ENCODE results near the gene RFX2. TPM values are rescaled to one million over a fixed set of nuclear protein-coding genes. Genes with fewer than 3 reads are reported as not detected.

RFX2 gene
- total and polyA plus RNA-seq, 4 donors = 0.67 to 5.1 (median 2.8) TPM

DNA sequence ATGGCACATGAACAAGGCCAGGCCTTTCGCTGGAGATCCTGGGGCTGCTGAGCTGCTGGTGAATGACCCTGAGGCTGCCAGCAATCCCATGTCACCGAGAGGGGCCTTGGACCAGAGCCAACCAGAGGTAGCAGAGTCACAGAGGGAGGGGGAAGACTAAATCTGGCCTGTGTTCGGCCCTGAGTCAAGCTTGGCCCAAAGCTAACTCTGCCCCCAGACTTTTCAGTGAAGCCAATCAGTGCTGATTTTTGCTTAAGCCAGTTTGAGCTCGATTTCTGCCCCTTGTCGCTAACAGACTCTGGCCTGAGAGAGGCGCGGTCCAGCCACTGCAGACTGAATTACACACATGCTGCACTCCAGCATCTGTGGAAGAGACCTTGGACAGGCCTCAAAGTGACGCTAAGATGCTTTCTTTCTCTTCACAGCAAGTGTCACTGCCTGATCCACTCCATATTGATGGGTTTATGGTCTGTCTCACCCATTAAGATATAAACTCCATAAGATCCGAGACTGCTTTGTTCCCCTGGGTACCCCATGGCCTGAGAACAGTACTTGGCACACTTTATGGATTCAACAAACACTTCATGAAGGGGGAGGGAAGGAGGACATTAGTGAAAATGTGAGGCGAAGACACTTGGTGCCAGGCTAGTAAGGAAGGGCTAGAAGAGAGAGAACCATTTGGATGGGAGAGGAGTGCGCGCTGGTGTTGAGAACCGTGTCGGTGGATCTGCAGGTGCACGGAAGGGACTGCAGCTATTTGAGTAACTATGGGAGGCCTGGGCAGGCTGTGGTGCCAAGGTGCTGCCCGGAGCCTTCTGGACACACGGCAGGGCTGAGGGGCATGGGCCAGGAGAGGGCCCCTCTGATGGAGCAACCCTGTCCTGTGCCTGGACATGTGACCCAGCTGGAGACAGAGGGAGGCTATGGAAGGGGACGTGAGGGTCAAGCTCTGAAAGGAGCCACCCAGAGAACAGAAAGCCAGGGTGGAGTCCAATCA is 150.0 kb downstream of the RFX2 start:
- peak overlapping the region in 1 of 2 donors; percentile 22 for H3K9ac ChIP-seq (ENCODE audit: low read depth in 1 of 2, low read length in 2 of 2)
- 73% methylated on average over 18 of the region's 18 CpGs for WGBS

GRCh38 chr19:5959260-5960004 is 150.9 kb downstream of the RFX2 start:
- no peak overlapping the region for H3K9ac ChIP-seq (ENCODE audit: low read depth in 1 of 2, low read length in 2 of 2)
- no peak overlapping the region for H3K4me3 ChIP-seq (ENCODE audit: low read depth in 1 of 3, low read length in 3 of 3)
- H3K9me3 ChIP-seq (ENCODE audit: control insufficient read depth in 4 of 4, low read length in 3 of 4) = no peaks in the 10 kb centered on the region
- WGBS = 80% methylated on average over 14 of the region's 14 CpGs
- H3K4me1 ChIP-seq (ENCODE audit: control insufficient read depth in 4 of 4, insufficient read depth in 4 of 4, low read length in 3 of 4) = peaks cover 23 to 64% (median 42%) of the 10 kb centered on the region in 4 donors
- H3K27me3 ChIP-seq (ENCODE audit: control insufficient read depth in 4 of 4, insufficient read depth in 4 of 4, low read length in 3 of 4) = no peaks in the 10 kb centered on the region
- DNase-seq (ENCODE audit: low spot score) = no peak
- peak overlapping the region; percentile 20 to 48 for H3K27ac ChIP-seq (ENCODE audit: low read depth in 1 of 2, low read length in 2 of 2)
- H3K36me3 ChIP-seq (ENCODE audit: control insufficient read depth in 4 of 4, insufficient read depth in 3 of 4, low read depth in 1 of 4, low read length in 3 of 4) = no peaks in the 10 kb centered on the region
- TF ChIP-seq, protein P1, sequence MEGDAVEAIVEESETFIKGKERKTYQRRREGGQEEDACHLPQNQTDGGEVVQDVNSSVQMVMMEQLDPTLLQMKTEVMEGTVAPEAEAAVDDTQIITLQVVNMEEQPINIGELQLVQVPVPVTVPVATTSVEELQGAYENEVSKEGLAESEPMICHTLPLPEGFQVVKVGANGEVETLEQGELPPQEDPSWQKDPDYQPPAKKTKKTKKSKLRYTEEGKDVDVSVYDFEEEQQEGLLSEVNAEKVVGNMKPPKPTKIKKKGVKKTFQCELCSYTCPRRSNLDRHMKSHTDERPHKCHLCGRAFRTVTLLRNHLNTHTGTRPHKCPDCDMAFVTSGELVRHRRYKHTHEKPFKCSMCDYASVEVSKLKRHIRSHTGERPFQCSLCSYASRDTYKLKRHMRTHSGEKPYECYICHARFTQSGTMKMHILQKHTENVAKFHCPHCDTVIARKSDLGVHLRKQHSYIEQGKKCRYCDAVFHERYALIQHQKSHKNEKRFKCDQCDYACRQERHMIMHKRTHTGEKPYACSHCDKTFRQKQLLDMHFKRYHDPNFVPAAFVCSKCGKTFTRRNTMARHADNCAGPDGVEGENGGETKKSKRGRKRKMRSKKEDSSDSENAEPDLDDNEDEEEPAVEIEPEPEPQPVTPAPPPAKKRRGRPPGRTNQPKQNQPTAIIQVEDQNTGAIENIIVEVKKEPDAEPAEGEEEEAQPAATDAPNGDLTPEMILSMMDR (IDR thresholded peaks at IDR 0.05; ENCODE audit: low read depth, low read length, missing input control) = no peak
- TF ChIP-seq FOXA1 (IDR thresholded peaks at IDR 0.05) = no peak
- no peak for TF ChIP-seq RAD21 (IDR thresholded peaks at IDR 0.05)
- TF ChIP-seq, protein P2, sequence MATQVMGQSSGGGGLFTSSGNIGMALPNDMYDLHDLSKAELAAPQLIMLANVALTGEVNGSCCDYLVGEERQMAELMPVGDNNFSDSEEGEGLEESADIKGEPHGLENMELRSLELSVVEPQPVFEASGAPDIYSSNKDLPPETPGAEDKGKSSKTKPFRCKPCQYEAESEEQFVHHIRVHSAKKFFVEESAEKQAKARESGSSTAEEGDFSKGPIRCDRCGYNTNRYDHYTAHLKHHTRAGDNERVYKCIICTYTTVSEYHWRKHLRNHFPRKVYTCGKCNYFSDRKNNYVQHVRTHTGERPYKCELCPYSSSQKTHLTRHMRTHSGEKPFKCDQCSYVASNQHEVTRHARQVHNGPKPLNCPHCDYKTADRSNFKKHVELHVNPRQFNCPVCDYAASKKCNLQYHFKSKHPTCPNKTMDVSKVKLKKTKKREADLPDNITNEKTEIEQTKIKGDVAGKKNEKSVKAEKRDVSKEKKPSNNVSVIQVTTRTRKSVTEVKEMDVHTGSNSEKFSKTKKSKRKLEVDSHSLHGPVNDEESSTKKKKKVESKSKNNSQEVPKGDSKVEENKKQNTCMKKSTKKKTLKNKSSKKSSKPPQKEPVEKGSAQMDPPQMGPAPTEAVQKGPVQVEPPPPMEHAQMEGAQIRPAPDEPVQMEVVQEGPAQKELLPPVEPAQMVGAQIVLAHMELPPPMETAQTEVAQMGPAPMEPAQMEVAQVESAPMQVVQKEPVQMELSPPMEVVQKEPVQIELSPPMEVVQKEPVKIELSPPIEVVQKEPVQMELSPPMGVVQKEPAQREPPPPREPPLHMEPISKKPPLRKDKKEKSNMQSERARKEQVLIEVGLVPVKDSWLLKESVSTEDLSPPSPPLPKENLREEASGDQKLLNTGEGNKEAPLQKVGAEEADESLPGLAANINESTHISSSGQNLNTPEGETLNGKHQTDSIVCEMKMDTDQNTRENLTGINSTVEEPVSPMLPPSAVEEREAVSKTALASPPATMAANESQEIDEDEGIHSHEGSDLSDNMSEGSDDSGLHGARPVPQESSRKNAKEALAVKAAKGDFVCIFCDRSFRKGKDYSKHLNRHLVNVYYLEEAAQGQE (IDR thresholded peaks at IDR 0.05) = no peak
- TF ChIP-seq HNF4G (IDR thresholded peaks at IDR 0.05) = no peak
- no peak for TF ChIP-seq MAX (IDR thresholded peaks at IDR 0.05)
- TF ChIP-seq EGR1 (IDR thresholded peaks at IDR 0.05; ENCODE audit: low read depth in 2 of 2) = no peak
- no peak for TF ChIP-seq SP1 (IDR thresholded peaks at IDR 0.05)
- no peak for TF ChIP-seq NR2F2 (IDR thresholded peaks at IDR 0.05)
- TF ChIP-seq HNF4A (conservative IDR thresholded peaks at IDR 0.05) = no peak
- TF ChIP-seq TAF1 (conservative IDR thresholded peaks at IDR 0.05) = no peak
- TF ChIP-seq JUND (IDR thresholded peaks at IDR 0.05) = no peak
- no peak for TF ChIP-seq YY1 (IDR thresholded peaks at IDR 0.05)
- no peak for TF ChIP-seq ATF3 (IDR thresholded peaks at IDR 0.05)
- TF ChIP-seq GABPA (IDR thresholded peaks at IDR 0.05 in 1 of 2, conservative IDR thresholded peaks at IDR 0.05 in 1 of 2) = no peak
- no peak for TF ChIP-seq RXRA (IDR thresholded peaks at IDR 0.05)
- no peak for TF ChIP-seq FOXA2 (IDR thresholded peaks at IDR 0.05)

More for the DNA sequence above, 150.0 kb downstream of the RFX2 start:
- TF ChIP-seq ATF3 (IDR thresholded peaks at IDR 0.05) = no peak
- peak; percentile 18 for TF ChIP-seq SP1 (IDR thresholded peaks at IDR 0.05)
- TF ChIP-seq JUND (IDR thresholded peaks at IDR 0.05) = no peak
- TF ChIP-seq, protein P1 (IDR thresholded peaks at IDR 0.05; ENCODE audit: low read depth, low read length, missing input control) = no peak
- TF ChIP-seq RXRA (IDR thresholded peaks at IDR 0.05) = peak; percentile 60 to 89
- Histone ChIP-seq H3K4me1 (ENCODE audit: control insufficient read depth in 4 of 4, insufficient read depth in 4 of 4, low read length in 3 of 4) (peaks cover 22 to 58% (median 36%) of the 10 kb centered on the region in 4 donors), H3K4me3 (ENCODE audit: low read depth in 1 of 3, low read length in 3 of 3) (no peak overlapping the region), H3K27me3 (ENCODE audit: control insufficient read depth in 4 of 4, insufficient read depth in 4 of 4, low read length in 3 of 4) (no peaks in the 10 kb centered on the region), H3K9me3 (ENCODE audit: control insufficient read depth in 4 of 4, low read length in 3 of 4) (no peaks in the 10 kb centered on the region), H3K27ac (ENCODE audit: low read depth in 1 of 2, low read length in 2 of 2) (peak overlapping the region; percentile 48 to 65), H3K36me3 (ENCODE audit: control insufficient read depth in 4 of 4, insufficient read depth in 3 of 4, low read depth in 1 of 4, low read length in 3 of 4) (no peaks in the 10 kb centered on the region)
- peak; percentile 68 for DNase-seq (ENCODE audit: low spot score)
